OCI-LY1 (cell line): ENCODE measurements around the gene MNAT1.

Experiments
- EZH2 ChIP-seq: fragments of 200-600 bp; sonication (generic), shearing (Covaris generic); IDR thresholded peaks from 2 replicates; pipeline ENCODE4 v1.8.0; 2017; ENCODE audit warnings: borderline replicate concordance, mixed run types, mild to moderate bottlenecking, antibody characterized with exemption, low read length, moderate library complexity, mixed read lengths
- TF ChIP-seq, protein P1 (sequence below): fragments of 200-600 bp; sonication (generic), shearing (Covaris generic); IDR thresholded peaks from 2 replicates; pipeline ENCODE4 v1.5.1; 2017; ENCODE audit warnings: mild to moderate bottlenecking, antibody characterized with exemption, low read length, moderate library complexity, mixed read lengths

DNA sequence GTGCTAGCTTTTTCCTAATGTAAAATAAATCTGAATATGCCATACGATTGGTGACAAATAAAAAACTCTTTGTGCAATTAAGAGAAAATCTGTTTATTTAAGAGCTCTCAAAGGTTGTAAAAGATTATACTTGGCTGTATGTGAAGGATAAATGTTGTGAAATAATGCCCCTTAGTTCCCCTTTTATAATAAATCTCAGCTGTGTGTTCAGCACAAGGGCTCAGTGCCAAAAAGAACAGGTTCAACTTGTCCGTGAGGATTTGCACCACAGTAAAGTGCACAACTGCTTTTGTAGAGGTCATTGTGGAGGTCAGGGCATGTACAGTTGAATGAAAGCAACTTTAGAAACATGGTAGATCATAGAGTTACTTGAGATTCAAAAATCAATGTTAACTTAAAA, 127.7 kb downstream of the MNAT1 start:
- TF ChIP-seq, protein P1, sequence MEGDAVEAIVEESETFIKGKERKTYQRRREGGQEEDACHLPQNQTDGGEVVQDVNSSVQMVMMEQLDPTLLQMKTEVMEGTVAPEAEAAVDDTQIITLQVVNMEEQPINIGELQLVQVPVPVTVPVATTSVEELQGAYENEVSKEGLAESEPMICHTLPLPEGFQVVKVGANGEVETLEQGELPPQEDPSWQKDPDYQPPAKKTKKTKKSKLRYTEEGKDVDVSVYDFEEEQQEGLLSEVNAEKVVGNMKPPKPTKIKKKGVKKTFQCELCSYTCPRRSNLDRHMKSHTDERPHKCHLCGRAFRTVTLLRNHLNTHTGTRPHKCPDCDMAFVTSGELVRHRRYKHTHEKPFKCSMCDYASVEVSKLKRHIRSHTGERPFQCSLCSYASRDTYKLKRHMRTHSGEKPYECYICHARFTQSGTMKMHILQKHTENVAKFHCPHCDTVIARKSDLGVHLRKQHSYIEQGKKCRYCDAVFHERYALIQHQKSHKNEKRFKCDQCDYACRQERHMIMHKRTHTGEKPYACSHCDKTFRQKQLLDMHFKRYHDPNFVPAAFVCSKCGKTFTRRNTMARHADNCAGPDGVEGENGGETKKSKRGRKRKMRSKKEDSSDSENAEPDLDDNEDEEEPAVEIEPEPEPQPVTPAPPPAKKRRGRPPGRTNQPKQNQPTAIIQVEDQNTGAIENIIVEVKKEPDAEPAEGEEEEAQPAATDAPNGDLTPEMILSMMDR = no peak
- TF ChIP-seq EZH2 = no peak
